ENCODE data around the gene RASGRF2.

Gene RASGRF2

GRCh38 chr5:80955082-80955590 lies 5.0 kb upstream of the RASGRF2 start:
- DNase-seq = no peak

GRCh38 chr5:80956272-80956671 lies 3.9 kb upstream of the RASGRF2 start:
- no peak for DNase-seq

- no peak for DNase-seq
These were observed 3.0 kb upstream of the RASGRF2 start for GRCh38 chr5:80957031-80957761.

GRCh38 chr5:80958616-80959015 lies 1.5 kb upstream of the RASGRF2 start:
- no peak for DNase-seq

- no peak for DNase-seq
These were observed 1.0 kb upstream of the RASGRF2 start for GRCh38 chr5:80959138-80959537.

- peak in 32 of 58 donors; percentile 7 to 74 (median 50) for DNase-seq
These were observed 590 bp downstream of the RASGRF2 start for GRCh38 chr5:80960531-80961375.

GRCh38 chr5:80961376-80962281 lies 1.5 kb downstream of the RASGRF2 start:
- DNase-seq = peak in 8 of 58 donors; percentile 4 to 59 (median 46)

- DNase-seq = no peak
These were observed 2.7 kb downstream of the RASGRF2 start for GRCh38 chr5:80962630-80963520.

- DNase-seq = no peak
These were observed 3.3 kb downstream of the RASGRF2 start for GRCh38 chr5:80963521-80963895.

- DNase-seq = no peak
These were observed 3.9 kb downstream of the RASGRF2 start for GRCh38 chr5:80963966-80964481.

GRCh38 chr5:80964491-80964890 lies 4.3 kb downstream of the RASGRF2 start:
- DNase-seq = no peak

- no peak for DNase-seq
These were observed 4.8 kb downstream of the RASGRF2 start for GRCh38 chr5:80964919-80965318.

GRCh38 chr5:80967500-80968181 lies 7.5 kb downstream of the RASGRF2 start:
- peak in 5 of 58 donors; percentile 13 to 22 (median 16) for DNase-seq

- DNase-seq = no peak
These were observed 12.9 kb downstream of the RASGRF2 start for GRCh38 chr5:80973027-80973426.

GRCh38 chr5:80975065-80975464 lies 14.9 kb downstream of the RASGRF2 start:
- DNase-seq = no peak

GRCh38 chr5:80976985-80977384 lies 16.8 kb downstream of the RASGRF2 start:
- no peak for DNase-seq

- no peak for DNase-seq
These were observed 17.6 kb downstream of the RASGRF2 start for GRCh38 chr5:80977764-80978163.

GRCh38 chr5:80978772-80979317 lies 18.7 kb downstream of the RASGRF2 start:
- no peak for DNase-seq

- no peak for DNase-seq
These were observed 21.9 kb downstream of the RASGRF2 start for GRCh38 chr5:80982093-80982492.
